Fibroblast of skin of left quadriceps (primary cell): ENCODE measurements around the gene LRRC46.

Experiments
- DNase-seq, 2 experiments: peaks; one replicate each; pipeline ENCODE4 v3.0.0-alpha.2; 2013; ENCODE audit warnings: low read depth in 2 of 2

Gene LRRC46

GRCh38 chr17:47831003-47831933 is at the start of gene LRRC46, which contains the start of gene MRPL10:
TSS of gene LRRC46 (plus strand) at chr17:47831670. CDS start at chr17:47831990, 320 bp downstream.
TSS of gene MRPL10 (minus strand) at chr17:47831541. CDS start at chr17:47831511, 30 bp downstream.
- DNase-seq: peak; percentile 82 to 83

DNA sequence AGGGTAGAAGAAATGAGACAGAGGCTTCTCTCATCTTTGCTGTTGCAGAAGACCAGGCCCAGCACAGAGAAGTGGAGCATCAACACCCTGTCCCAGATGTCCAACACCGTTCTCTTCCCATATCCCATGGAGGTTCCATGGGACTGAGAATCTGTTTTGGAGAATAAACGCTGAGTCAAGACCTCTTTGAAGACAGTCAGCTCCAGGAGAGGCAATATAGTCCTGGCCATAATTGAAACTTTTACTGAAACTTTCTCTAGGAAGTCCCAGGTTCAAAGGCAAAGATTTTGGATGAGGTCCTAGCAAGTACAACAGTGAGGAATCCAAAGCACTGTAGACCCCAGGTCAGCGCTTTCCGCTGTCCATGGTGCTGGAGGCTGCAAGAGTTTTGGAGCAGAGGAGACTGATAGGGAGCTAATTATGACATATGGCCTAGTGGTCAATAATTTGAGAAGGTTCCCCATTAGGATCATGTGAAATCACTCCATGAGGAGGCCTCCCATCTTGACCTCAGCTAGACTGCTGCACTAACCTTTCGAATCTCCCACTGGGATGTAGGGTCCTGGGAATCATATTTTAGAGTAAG is 45.8 kb upstream of the LRRC46 start:
- peak in 1 of 2 experiments; percentile 7 for DNase-seq

- no peak for DNase-seq
These were observed 41.6 kb upstream of the LRRC46 start for GRCh38 chr17:47789611-47790561.

DNA sequence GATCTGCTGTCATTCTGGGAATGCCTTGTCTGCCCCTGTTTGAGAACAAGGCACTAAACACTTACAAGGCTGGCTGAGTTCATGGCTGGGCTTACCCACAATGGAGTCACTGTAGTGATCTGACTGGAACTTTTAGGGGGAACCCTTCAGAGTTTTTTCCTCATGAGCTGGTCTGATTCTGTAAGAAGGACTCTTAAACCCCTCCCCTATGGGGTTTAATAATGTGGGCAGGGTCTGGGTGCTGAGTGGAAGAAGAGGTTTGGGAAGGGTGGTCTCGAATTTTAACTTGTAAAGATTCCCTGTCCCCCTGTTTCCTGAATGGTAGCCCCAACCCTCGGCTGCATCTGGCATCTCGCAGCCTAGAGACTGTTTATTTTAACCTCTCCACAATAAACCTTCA is 40.4 kb upstream of the LRRC46 start:
- DNase-seq: no peak

DNA sequence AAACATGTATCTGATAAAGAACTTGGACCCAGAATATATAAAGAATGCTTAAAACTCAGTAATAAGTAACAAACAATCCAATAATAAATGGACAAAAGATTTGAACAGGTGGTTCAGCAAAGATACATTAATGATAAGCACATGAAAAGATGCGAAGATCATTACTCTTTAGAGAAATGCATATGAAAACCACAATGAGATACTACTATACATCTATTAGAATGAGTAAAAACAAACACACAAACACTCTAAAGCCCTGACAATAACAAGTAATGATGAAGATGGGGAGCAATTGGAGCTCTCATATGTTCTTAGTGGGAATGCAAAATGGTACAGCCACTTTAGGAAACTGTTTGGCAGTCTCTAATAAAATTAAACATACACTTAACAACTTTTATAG is 39.0 kb upstream of the LRRC46 start:
- no peak for DNase-seq

GRCh38 chr17:47792979-47793378 is 38.5 kb upstream of the LRRC46 start:
- DNase-seq: no peak

GRCh38 chr17:47797797-47798196 is 33.7 kb upstream of the LRRC46 start:
- DNase-seq: no peak

GRCh38 chr17:47800686-47801085 is 30.8 kb upstream of the LRRC46 start:
- DNase-seq: no peak

- no peak for DNase-seq
These were observed 30.2 kb upstream of the LRRC46 start for GRCh38 chr17:47801176-47801765.

DNA sequence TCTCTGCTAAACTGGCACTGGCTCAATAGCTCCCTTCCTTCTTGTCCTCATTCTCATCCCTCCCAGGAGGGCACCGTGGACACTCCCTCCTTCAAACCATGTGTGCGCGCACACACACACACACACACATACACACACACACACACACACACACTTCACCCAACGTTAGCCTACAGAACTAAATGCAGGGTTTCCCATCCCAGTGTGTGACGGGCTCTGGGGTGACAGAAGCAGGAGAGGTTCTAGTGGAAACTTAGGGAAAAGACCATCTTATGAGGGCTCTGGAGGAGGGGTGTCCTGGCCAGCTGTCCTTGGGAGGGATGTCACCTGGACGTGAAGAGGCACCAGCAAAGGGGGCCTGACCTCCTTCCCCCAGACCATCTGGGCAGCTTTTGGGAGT is 29.6 kb upstream of the LRRC46 start:
- DNase-seq: no peak

DNA sequence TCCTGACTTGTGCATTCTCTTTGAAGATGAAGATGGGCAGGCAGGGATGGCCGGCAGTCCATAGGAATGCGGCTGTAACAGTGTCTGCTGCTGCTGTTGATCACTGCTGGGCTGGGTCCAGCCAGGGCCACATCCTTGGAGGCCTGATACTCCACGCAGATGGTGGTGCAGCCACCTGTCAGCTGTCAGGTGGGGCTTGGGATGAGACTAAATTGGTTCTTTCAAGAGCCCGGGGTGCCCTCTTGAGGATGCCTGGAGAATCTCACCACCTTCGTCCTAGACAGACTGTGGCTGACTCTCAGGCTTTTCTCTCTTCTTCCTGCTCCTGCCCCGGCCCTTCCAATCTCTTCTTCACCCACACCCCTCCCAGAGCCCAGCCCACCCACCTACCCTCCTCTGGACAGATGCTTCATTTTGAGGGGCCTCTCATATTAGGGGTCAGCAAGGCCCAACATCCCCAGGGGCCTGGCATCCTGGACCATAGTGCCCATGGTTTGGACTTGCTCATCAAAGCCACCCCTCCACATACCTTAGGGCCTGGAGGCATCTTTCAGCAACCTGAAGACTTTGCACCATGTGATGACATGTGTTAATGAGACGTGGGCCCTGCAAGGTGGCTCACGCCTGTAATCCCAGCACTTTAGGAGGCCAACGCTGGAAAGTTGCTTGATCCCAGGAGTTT is 29.0 kb upstream of the LRRC46 start:
- no peak for DNase-seq

DNA sequence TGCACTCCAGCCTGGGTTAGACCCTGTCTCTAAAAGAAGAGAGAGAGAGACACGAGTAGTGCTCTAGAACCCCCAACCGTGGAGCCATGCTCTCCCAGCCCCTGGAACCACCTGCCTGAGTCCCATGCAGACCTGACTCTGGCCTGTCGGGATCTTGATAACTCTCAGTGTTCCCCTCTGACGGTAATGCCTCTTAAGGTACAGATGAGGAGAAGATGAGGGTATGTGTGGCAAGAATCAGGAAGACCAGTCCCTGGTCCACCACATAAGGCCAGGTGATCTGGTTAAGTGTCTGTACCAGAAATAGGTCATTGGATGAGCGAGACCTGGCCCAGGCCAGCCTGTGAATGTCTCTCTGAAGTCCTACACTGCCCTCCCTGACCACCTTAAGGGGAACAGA is 28.3 kb upstream of the LRRC46 start:
- DNase-seq: no peak

DNA sequence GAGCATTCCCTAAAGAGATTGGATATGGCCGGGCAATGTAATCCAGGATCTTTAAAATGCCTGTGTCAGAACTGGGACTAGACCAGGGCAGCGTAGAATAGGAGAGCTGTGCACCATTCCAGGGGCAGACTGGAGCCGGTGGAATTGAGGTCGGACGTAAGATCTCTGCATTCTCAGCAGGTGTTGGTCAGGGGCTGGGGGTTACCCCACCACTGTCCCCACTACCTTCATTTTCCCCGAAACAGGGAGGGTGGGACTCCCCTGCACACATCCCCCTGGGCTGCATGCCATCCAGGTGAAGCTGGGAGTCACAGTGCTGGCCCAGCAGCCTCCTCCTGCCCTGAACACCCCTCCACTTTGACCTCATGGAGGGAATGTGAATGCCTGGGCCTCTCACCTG is 27.7 kb upstream of the LRRC46 start:
- no peak for DNase-seq

GRCh38 chr17:47804461-47804860 is 27.0 kb upstream of the LRRC46 start:
- no peak for DNase-seq

DNA sequence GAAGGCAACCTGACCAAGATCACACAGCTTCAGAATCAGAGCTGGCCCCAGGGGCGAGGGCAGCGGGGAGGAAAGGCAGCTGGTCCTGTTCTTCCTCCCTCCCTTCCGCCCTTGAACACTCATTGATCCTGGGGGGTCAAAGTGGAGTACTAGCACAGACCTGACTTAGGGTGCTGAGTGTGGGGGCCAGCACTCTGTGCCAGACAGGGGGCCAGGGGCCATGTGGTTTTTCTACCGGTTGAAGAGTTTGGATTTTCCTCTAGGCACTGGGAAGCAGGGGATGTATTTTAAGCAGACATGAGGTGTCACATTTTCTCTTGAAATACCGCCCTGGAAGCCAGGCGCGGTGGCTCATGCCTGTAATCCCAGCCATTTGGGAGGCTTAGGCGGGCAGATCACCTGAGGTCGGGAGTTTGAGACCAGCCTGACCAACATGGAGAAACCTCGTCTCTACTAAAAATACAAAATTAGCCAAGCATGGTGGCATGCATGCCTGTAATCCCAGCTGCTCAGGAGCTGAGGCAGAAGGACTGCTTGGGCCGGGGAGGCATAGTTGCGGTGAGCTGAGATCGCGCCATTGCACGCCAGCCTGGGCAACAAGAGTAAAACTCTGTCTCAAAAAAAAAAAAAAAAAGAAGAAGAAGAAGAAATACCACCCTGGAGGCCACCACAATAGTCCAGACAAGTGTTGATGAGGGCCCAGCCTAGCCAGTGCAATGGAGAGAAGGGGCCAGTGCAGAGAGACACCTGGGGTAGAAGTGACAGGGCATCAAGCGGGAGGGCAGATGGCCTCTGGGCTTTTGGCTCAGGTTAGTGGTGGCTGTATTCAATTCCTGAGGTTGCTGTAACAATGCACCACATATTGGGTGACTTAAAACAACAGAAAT is 25.2 kb upstream of the LRRC46 start:
- no peak for DNase-seq

GRCh38 chr17:47806913-47807255 is 24.6 kb upstream of the LRRC46 start:
- DNase-seq: no peak

DNA sequence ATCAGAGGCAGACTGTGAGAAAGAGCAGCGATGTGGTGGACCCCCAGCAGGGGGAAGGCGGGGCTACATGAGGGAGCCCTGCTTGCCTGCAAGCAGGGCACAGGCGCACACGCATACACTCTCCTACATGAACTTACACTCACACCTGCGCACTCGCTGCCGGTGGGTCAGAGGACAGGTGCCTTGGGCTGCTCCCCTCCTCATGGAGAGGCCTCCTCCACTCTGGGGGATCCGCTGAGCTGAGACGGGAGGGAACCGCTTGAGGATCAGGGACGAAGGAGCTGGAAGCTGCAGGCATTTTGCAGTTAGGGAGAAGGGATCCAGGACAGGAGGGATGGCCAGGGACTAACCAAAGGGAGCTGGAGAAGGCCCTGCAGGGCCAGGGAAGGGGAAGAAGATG is 24.0 kb upstream of the LRRC46 start:
- DNase-seq: no peak

DNA sequence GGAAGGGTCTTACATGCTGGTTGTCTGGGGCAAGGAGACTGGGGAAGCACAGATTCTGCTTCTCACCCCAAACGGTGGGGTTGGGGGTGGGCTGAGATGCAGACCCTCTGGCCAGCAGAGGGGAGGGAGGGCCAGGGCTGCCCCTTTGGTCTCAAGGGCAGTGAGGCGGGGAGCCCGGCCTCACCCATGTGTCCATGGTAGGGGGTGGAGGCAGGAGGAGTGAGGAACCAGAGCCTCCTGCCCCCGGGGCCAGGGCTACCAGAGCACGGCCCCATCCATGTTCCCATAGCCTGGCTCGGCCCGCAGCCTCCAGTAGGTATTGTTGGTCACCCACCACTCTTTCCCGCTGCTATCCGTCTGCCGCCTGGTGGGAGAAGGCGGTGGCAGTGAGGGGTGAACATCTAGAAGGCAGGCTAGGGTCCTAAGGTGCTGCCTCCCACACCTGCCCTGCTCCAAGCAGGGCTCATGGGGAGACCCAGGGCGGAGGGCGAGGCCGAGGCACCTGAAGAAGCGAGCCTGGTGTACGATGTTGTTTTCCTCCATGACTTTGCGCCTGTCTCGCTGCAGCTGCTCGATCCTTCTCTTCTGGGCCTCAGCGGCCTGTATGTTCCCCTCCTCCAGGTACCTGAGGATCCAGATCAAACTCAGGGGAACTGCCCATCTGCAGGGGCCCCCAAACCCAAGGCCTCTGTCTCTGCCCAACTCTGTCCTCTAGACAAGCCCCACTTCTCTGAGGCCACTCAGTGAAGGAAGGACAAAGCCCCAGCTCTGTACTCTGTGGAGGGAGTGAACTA is 23.2 kb upstream of the LRRC46 start:
- DNase-seq: no peak

DNA sequence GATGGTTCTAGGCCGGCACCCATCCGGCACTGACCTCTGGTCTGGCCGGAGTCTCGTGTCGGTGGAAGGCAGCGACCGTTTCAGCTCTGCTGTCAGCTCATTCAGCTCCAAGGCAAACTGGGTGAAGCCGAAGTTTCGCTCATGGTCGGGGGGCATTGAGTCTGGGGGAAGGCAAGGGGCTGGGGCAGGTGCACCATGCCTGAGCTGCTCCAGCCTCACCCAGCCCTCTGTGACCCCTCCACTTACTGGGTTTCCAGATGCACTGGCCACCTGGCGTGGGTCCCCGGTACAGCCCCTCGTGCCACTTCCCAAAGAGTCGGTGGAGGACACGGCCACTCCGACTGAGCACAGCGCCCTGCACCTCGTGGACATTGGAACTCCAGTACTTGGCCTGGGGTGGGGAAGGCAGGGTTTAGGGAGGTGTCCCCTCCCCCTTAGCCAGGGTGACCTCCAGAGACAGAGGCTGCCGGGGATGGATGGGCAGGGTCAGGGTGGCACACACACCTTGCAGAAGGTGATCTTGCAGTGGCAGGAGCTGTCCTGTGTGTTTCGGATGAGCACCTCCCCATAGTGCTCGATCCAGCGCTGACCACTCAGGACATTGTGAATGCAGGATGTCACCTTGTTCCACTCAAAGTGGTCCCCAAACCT is 22.5 kb upstream of the LRRC46 start:
- no peak for DNase-seq
